PC-9 (cell line): ENCODE data around the gene RIPOR3. TPM values are rescaled to one million over a fixed set of nuclear protein-coding genes. Genes with fewer than 3 reads are reported as not detected.

ENCODE experiments used
- BruUV-seq: library from RNA; stranded (reverse); fragments of 400-500 nt; replicated peaks from 2 replicates; lab custom pipeline; 2021; lab: Mats Ljungman, UMichigan
- CTCF ChIA-PET: fragments of 300-600 bp; sonication (Branson Sonifier 250); formaldehyde crosslinking; loops from one replicate; lab custom pipeline; 2022; ENCODE audit warnings: antibody characterized with exemption; lab: Charles Lee
- POLR2A ChIA-PET: fragments of 300-600 bp; sonication (Branson Sonifier 250); formaldehyde crosslinking; loops from one replicate; lab custom pipeline; 2022; ENCODE audit warnings: antibody characterized with exemption; ENCODE audit not compliant: unreplicated experiment; lab: Charles Lee
- DNase-seq, 2 experiments: peaks; one replicate each; pipeline versions ENCODE4 v3.0.0 to v3.0.0-alpha.2; 2015 to 2022; ENCODE audit warnings: mixed read lengths in 1 of 2
- H2AFZ ChIP-seq: fragments of 200-600 bp; sonication (generic); 2 replicates; pipeline ENCODE4 v1.8.1; 2017; ENCODE audit warnings: antibody characterized with exemption
- H3F3A ChIP-seq: fragments of 200-600 bp; sonication (generic); 2 replicates; pipeline ENCODE4 v1.8.1; 2017; ENCODE audit warnings: antibody characterized with exemption, mild to moderate bottlenecking, low read depth; ENCODE audit not compliant: insufficient read depth
- H3K27ac ChIP-seq: fragments of 200-600 bp; sonication (generic); 2 replicates; pipeline ENCODE4 v1.6.1; 2016; ENCODE audit warnings: mixed run types
- H3K27me3 ChIP-seq: fragments of 200-600 bp; sonication (generic); 2 replicates; pipeline ENCODE4 v1.6.1; 2016; ENCODE audit warnings: low read depth, mixed run types; ENCODE audit not compliant: insufficient read depth
- H3K36me3 ChIP-seq: fragments of 200-600 bp; sonication (generic); 2 replicates; pipeline ENCODE4 v1.6.1; 2016; ENCODE audit warnings: low read depth, mixed run types
- H3K4me1 ChIP-seq: fragments of 200-600 bp; sonication (generic); replicated peaks from 2 replicates; pipeline ENCODE4 v1.6.1; 2016; ENCODE audit warnings: mixed run types; ENCODE audit not compliant: insufficient read depth
- H3K4me2 ChIP-seq: fragments of 200-600 bp; sonication (generic); 2 replicates; pipeline ENCODE4 v1.6.1; 2017; ENCODE audit warnings: mixed run types
- H3K4me3 ChIP-seq: fragments of 200-600 bp; sonication (generic); 2 replicates; pipeline ENCODE4 v1.6.1; 2016; ENCODE audit warnings: mixed run types
- H3K79me2 ChIP-seq: fragments of 200-600 bp; sonication (generic); 2 replicates; pipeline ENCODE4 v1.6.1; 2017; ENCODE audit warnings: low read depth, mixed run types
- H3K9me2 ChIP-seq: fragments of 200-600 bp; sonication (generic); 2 replicates; pipeline ENCODE4 v1.8.1; 2017; ENCODE audit warnings: mild to moderate bottlenecking; ENCODE audit not compliant: insufficient read depth
- H3K9me3 ChIP-seq: fragments of 200-600 bp; sonication (generic); 2 replicates; pipeline ENCODE4 v1.8.1; 2016; ENCODE audit warnings: low read depth; ENCODE audit not compliant: insufficient read depth
- H4K20me1 ChIP-seq: fragments of 200-600 bp; sonication (generic); 2 replicates; pipeline ENCODE4 v1.8.1; 2017; ENCODE audit not compliant: insufficient read depth
- EZH2 ChIP-seq: fragments of 200-600 bp; sonication (generic); IDR thresholded peaks from 2 replicates; pipeline ENCODE4 v1.8.0; 2017; ENCODE audit warnings: antibody characterized with exemption, low read depth
- intact Hi-C: fragments of 100-400 bp; cut with micrococcal nuclease; formaldehyde crosslinking; loops from one replicate; pipeline ENCODE4 v1.10.0; 2022; ENCODE audit not compliant: unreplicated experiment
- total RNA-seq: library from RNA; stranded (reverse); gene quantifications from 2 replicates; pipeline ENCODE4 v1.2.3, GENCODE V29; 2021
- TF ChIP-seq, protein P1 (sequence below): fragments of 200-600 bp; sonication (generic); conservative IDR thresholded peaks from 2 replicates; pipeline ENCODE4 v1.6.1; 2017; ENCODE audit warnings: mixed run types, antibody characterized with exemption, mild to moderate bottlenecking, moderate library complexity

RIPOR3 gene
- total RNA-seq, 1 experiment from 2014 or later: 6.3 TPM

GRCh38 chr20:50588034-50588736, 103.2 kb downstream of the RIPOR3 start:
- no peaks in the 10 kb centered on the region for H3K4me1 ChIP-seq
- intact Hi-C loops: loop anchor here (2.0 to 5.0 kb wide), 2 partner anchors 154 to 201 kb away; no protein-coding TSS in a partner anchor
- TF ChIP-seq, protein P1, sequence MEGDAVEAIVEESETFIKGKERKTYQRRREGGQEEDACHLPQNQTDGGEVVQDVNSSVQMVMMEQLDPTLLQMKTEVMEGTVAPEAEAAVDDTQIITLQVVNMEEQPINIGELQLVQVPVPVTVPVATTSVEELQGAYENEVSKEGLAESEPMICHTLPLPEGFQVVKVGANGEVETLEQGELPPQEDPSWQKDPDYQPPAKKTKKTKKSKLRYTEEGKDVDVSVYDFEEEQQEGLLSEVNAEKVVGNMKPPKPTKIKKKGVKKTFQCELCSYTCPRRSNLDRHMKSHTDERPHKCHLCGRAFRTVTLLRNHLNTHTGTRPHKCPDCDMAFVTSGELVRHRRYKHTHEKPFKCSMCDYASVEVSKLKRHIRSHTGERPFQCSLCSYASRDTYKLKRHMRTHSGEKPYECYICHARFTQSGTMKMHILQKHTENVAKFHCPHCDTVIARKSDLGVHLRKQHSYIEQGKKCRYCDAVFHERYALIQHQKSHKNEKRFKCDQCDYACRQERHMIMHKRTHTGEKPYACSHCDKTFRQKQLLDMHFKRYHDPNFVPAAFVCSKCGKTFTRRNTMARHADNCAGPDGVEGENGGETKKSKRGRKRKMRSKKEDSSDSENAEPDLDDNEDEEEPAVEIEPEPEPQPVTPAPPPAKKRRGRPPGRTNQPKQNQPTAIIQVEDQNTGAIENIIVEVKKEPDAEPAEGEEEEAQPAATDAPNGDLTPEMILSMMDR: peak; percentile 98
- no peak for TF ChIP-seq EZH2
- H3K9me3 ChIP-seq: no peaks in the 10 kb centered on the region
- H2AFZ ChIP-seq: no peak overlapping the region
- no peak overlapping the region for H3K27ac ChIP-seq
- no peaks in the 10 kb centered on the region for H3K9me2 ChIP-seq
- H3K27me3 ChIP-seq: no peaks in the 10 kb centered on the region
- ChIA-PET CTCF (interaction anchor here (0.5 to 1.0 kb wide), 4 partner anchors 141 to 672 kb away, joined by 3 read pairs; no protein-coding TSS in a partner anchor), POLR2A (interaction anchor here (0.6 kb wide), 2 partner anchors 143 to 178 kb away, joined by 3 to 5 read pairs; partner anchors contain the start of gene PARD6B)
- peak; percentile 53 to 78 for DNase-seq
- peaks cover 3% of the 10 kb centered on the region; the same call in 1 of the 2 replicates for H3F3A ChIP-seq
- no peak overlapping the region for H3K4me3 ChIP-seq
- no TSS peak for BruUV-seq
- peaks cover 7% of the 10 kb centered on the region; the same call in 1 of the 2 replicates for H3K36me3 ChIP-seq
- H4K20me1 ChIP-seq: no peaks in the 10 kb centered on the region
- no peak overlapping the region for H3K4me2 ChIP-seq
- no peaks in the 10 kb centered on the region for H3K79me2 ChIP-seq

GRCh38 chr20:50587291-50587961, 103.9 kb downstream of the RIPOR3 start:
- H3K9me2 ChIP-seq: no peaks in the 10 kb centered on the region
- H3F3A ChIP-seq: peaks cover 1% of the 10 kb centered on the region; the same call in 1 of the 2 replicates
- ChIA-PET POLR2A (interaction anchor here (0.6 to 0.9 kb wide), 2 partner anchors 91 to 142 kb away, joined by 3 to 6 read pairs; no protein-coding TSS in a partner anchor), CTCF (interaction anchor here (0.5 to 0.7 kb wide), 2 partner anchors 10 to 230 kb away, joined by 3 read pairs; no protein-coding TSS in a partner anchor)
- no peaks in the 10 kb centered on the region for H3K9me3 ChIP-seq
- H3K4me3 ChIP-seq: no peak overlapping the region
- H3K4me2 ChIP-seq: no peak overlapping the region
- H2AFZ ChIP-seq: no peak overlapping the region
- no peak overlapping the region for H3K27ac ChIP-seq
- TF ChIP-seq EZH2: no peak
- TF ChIP-seq, protein P1: no peak
- no peaks in the 10 kb centered on the region for H3K27me3 ChIP-seq
- no peaks in the 10 kb centered on the region for H4K20me1 ChIP-seq
- intact Hi-C loops: loop anchor here (5.0 kb wide), 1 partner anchor 155 kb away; no protein-coding TSS in a partner anchor
- no TSS peak for BruUV-seq
- H3K79me2 ChIP-seq: no peaks in the 10 kb centered on the region
- H3K36me3 ChIP-seq: peaks cover 12% of the 10 kb centered on the region; the same call in 1 of the 2 replicates
- peak in 1 of 2 experiments; percentile 65 for DNase-seq
- H3K4me1 ChIP-seq: no peaks in the 10 kb centered on the region
